ENCODE results near the gene DTNB. TPM values are rescaled to one million over a fixed set of nuclear protein-coding genes. Genes with fewer than 3 reads are reported as not detected.

Gene DTNB
- polyA plus RNA-seq, 1 of the 3 experiments (the other 2 are of a cell fraction), result 15.3 TPM

DNA sequence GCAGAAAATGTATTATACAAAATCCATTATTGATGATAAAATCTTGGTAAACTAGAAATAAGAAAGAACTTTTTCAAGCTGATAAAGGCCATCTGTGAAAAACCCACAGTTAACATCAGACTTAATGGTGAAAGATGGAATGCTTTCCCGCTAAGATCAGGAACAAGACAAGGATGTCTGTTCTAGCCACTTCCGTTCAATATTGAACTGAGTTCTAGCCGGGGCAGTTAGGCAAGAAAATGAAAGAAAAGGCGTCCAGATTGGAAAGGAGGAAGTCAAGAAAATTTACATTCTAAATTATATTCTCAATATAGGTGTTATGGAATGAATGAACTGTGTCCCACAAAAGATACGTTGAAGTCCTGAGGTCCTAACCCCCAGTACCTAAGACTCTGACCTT lies 39.1 kb upstream of the DTNB start:
- WGBS (ENCODE audit: low lambda C conversion rate), result 78% methylated on average over 5 of the region's 5 CpGs
- H2AFZ ChIP-seq (ENCODE audit: low read depth), result no peak overlapping the region
- CTCF ChIA-PET, result interaction anchor here (0.6 to 15.3 kb wide), 2 partner anchors 10 to 13 kb away, joined by 3 to 172 read pairs; no protein-coding TSS in a partner anchor

GRCh38 chr2:25711675-25712354 lies 38.4 kb upstream of the DTNB start:
- Histone ChIP-seq H3K9me2 (no peaks in the 10 kb centered on the region), H2AFZ (ENCODE audit: low read depth) (no peak overlapping the region), H3K27ac (ENCODE audit: low read depth in 2 of 2, low read length in 1 of 2) (no peak overlapping the region), H3K27me3 (ENCODE audit: insufficient read depth) (no peaks in the 10 kb centered on the region; the same call in 1 of the 2 replicates), H3K9ac (no peak overlapping the region), H3K4me2 (no peak overlapping the region), H3K4me1 (ENCODE audit: control insufficient read depth in 1 of 2, insufficient read depth in 2 of 2, low read depth in 1 of 2, low read length in 1 of 2) (no peaks in the 10 kb centered on the region; a peak in 1 of 4 replicates), H4K20me1 (ENCODE audit: insufficient read depth) (no peaks in the 10 kb centered on the region), H3F3A (replicated peaks; ENCODE audit: insufficient read depth) (no peaks in the 10 kb centered on the region), H3K36me3 (replicated peaks in 1 of 2; ENCODE audit: control insufficient read depth in 1 of 2, insufficient read depth in 2 of 2, low read length in 1 of 2) (no peaks in the 10 kb centered on the region), H3K79me2 (ENCODE audit: insufficient read depth) (no peaks in the 10 kb centered on the region), H3K4me3 (ENCODE audit: low read depth in 2 of 2, low read length in 1 of 2) (no peak overlapping the region), H3K9me3 (no peaks in the 10 kb centered on the region)
- CTCF ChIA-PET, result interaction anchor here (15.3 kb wide), 1 partner anchor 12 kb away, joined by 172 read pairs; no protein-coding TSS in a partner anchor
- TF ChIP-seq POLR2AphosphoS5 (IDR thresholded peaks at IDR 0.05; ENCODE audit: low read depth, low read length), result no peak
- TF ChIP-seq ZBTB33 (IDR thresholded peaks at IDR 0.05; ENCODE audit: borderline replicate concordance, low read depth), result no peak
- no peak for TF ChIP-seq EZH2phosphoT487 (IDR thresholded peaks at IDR 0.05; ENCODE audit: borderline replicate concordance, low read depth)
- TF ChIP-seq, protein P1, sequence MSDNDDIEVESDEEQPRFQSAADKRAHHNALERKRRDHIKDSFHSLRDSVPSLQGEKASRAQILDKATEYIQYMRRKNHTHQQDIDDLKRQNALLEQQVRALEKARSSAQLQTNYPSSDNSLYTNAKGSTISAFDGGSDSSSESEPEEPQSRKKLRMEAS (IDR thresholded peaks at IDR 0.05; ENCODE audit: low read depth), result no peak
- TF ChIP-seq GATA2 (CRISPR knock-in tag; IDR thresholded peaks at IDR 0.05), result no peak
- DNase-seq, result no peak
- WGBS (ENCODE audit: low lambda C conversion rate), result 76% methylated on average over 12 of the region's 12 CpGs
- POLR2A ChIA-PET, result no interaction called here

More for the DNA sequence above, 39.1 kb upstream of the DTNB start:
- no peaks in the 10 kb centered on the region for H3K36me3 ChIP-seq (replicated peaks in 1 of 2; ENCODE audit: control insufficient read depth in 1 of 2, insufficient read depth in 2 of 2, low read length in 1 of 2)
- no peaks in the 10 kb centered on the region; a peak in 1 of 4 replicates for H3K4me1 ChIP-seq (ENCODE audit: control insufficient read depth in 1 of 2, insufficient read depth in 2 of 2, low read depth in 1 of 2, low read length in 1 of 2)
- H3K9me2 ChIP-seq, result no peaks in the 10 kb centered on the region
- H3K9me3 ChIP-seq, result no peaks in the 10 kb centered on the region
- no peak overlapping the region for H3K4me3 ChIP-seq (ENCODE audit: low read depth in 2 of 2, low read length in 1 of 2)
- POLR2A ChIA-PET, result no interaction called here
- H3K9ac ChIP-seq, result no peak overlapping the region
- no peak for TF ChIP-seq EZH2phosphoT487 (IDR thresholded peaks at IDR 0.05; ENCODE audit: borderline replicate concordance, low read depth)
- no peak for TF ChIP-seq ELF1 (IDR thresholded peaks at IDR 0.05)
- no peak for TF ChIP-seq EP300 (IDR thresholded peaks at IDR 0.05; ENCODE audit: borderline replicate concordance in 1 of 2, low read depth in 1 of 2, low read length in 1 of 2)
- no peak for TF ChIP-seq RAD21 (IDR thresholded peaks at IDR 0.05; ENCODE audit: low read length)
- no peak for TF ChIP-seq JUND (IDR thresholded peaks at IDR 0.05)
- TF ChIP-seq CHD2 (IDR thresholded peaks at IDR 0.05; ENCODE audit: low read length, partially characterized antibody), result no peak
- TF ChIP-seq TAF1 (IDR thresholded peaks at IDR 0.05; ENCODE audit: borderline replicate concordance, low read depth, low read length), result no peak
- TF ChIP-seq FOXM1 (IDR thresholded peaks at IDR 0.05; ENCODE audit: low read depth), result no peak
- TF ChIP-seq MXI1 (IDR thresholded peaks at IDR 0.05; ENCODE audit: low read depth, low read length), result no peak
- H3K79me2 ChIP-seq (ENCODE audit: insufficient read depth), result no peaks in the 10 kb centered on the region
- no peak overlapping the region for H3K27ac ChIP-seq (ENCODE audit: low read depth in 2 of 2, low read length in 1 of 2)
- no peak overlapping the region for H3K4me2 ChIP-seq
- no peaks in the 10 kb centered on the region for H3F3A ChIP-seq (replicated peaks; ENCODE audit: insufficient read depth)
- DNase-seq, result no peak
- H4K20me1 ChIP-seq (ENCODE audit: insufficient read depth), result no peaks in the 10 kb centered on the region
- no peaks in the 10 kb centered on the region; the same call in 1 of the 2 replicates for H3K27me3 ChIP-seq (ENCODE audit: insufficient read depth)

Data from SK-N-SH (cell line).